ENCODE data around the gene LMO3. TPM values are rescaled to one million over a fixed set of nuclear protein-coding genes. Genes with fewer than 3 reads are reported as not detected.

The LMO3 gene
- total and polyA plus RNA-seq, 4 donors = 0.13 to 1.2 TPM; not detected in 2

DNA sequence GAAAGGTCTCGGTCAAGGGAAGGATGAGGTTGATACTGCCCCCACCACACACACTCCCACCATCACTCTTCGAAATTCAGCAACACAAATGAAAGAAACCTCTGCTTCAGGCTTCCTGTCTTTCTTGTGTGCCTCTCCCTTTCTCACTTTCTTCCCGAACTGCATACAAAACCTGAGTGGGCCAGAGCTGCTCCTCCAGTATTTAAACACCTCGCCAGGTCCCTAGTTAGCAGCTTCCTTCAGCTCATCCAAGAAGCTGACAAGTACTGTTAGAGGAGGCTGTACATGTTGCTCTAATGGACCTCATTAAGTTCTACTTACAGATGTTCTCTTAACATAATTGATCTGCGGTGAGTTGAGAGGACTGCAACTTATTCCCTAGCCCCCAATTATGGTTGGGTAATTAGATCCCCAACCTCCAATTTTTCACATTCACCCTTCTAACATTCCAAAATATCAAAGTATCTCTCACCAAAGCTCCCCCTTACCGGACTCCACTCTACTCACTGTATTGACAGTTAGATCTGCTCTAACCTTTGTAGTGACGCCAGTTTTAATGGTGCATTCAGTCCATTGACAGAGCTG, 4.1 kb upstream of the LMO3 start:
- Histone ChIP-seq H3K9me3 (ENCODE audit: control insufficient read depth in 4 of 4, low read length in 3 of 4) (no peaks in the 10 kb centered on the region), H3K9ac (ENCODE audit: low read depth in 1 of 2, low read length in 2 of 2) (no peak overlapping the region), H3K4me3 (ENCODE audit: low read depth in 1 of 3, low read length in 3 of 3) (no peak overlapping the region), H3K27ac (ENCODE audit: low read depth in 1 of 2, low read length in 2 of 2) (no peak overlapping the region), H3K4me1 (ENCODE audit: control insufficient read depth in 4 of 4, insufficient read depth in 4 of 4, low read length in 3 of 4) (peaks cover 14 to 24% (median 22%) of the 10 kb centered on the region in 4 donors), H3K36me3 (ENCODE audit: control insufficient read depth in 4 of 4, insufficient read depth in 3 of 4, low read depth in 1 of 4, low read length in 3 of 4) (no peaks in the 10 kb centered on the region), H3K27me3 (ENCODE audit: control insufficient read depth in 4 of 4, insufficient read depth in 4 of 4, low read length in 3 of 4) (peaks cover 0 to 9% (median 4%) of the 10 kb centered on the region in 4 donors)
- 56% methylated on average over 7 of the region's 7 CpGs for WGBS
- DNase-seq (ENCODE audit: low spot score) = no peak
- no peak for TF ChIP-seq YY1 (IDR thresholded peaks at IDR 0.05)
- TF ChIP-seq TAF1 (conservative IDR thresholded peaks at IDR 0.05) = no peak
- TF ChIP-seq GABPA (IDR thresholded peaks at IDR 0.05 in 1 of 2, conservative IDR thresholded peaks at IDR 0.05 in 1 of 2) = no peak
- no peak for TF ChIP-seq ZBTB33 (IDR thresholded peaks at IDR 0.05)
- TF ChIP-seq, protein P1, sequence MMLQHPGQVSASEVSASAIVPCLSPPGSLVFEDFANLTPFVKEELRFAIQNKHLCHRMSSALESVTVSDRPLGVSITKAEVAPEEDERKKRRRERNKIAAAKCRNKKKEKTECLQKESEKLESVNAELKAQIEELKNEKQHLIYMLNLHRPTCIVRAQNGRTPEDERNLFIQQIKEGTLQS (IDR thresholded peaks at IDR 0.05) = no peak

DNA sequence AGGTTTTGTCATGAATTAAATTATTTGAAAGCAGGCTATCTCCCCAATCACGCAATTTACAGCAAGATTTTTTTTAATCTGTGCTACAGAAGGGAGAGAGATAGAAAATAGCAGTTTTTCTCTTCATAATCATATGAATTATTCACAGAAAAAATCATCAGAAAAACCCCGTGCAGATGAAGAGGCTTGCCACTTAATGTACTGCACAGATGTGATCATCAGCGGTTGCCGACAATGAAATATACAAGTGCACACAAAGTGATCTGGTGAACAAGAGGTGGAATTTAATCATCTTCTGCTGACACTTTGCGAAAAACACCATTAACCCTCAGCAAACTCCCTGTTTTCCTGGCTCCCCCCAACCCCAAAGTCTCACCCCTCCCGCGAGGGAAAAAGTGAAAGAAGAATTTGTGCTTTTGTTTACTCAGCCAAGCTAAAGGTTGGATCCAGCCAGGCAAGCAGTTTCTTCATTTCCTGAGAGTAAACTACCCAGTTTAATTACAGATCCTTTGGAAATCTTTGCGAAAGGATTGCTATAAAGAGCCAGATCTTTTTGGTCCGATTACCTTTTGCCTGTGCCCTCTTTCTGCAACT, 3.1 kb upstream of the LMO3 start:
- Histone ChIP-seq H3K4me1 (ENCODE audit: control insufficient read depth in 4 of 4, insufficient read depth in 4 of 4, low read length in 3 of 4) (peaks cover 14 to 24% (median 22%) of the 10 kb centered on the region in 4 donors), H3K36me3 (ENCODE audit: control insufficient read depth in 4 of 4, insufficient read depth in 3 of 4, low read depth in 1 of 4, low read length in 3 of 4) (no peaks in the 10 kb centered on the region), H3K27me3 (ENCODE audit: control insufficient read depth in 4 of 4, insufficient read depth in 4 of 4, low read length in 3 of 4) (peaks cover 0 to 9% (median 4%) of the 10 kb centered on the region in 4 donors), H3K4me3 (ENCODE audit: low read depth in 1 of 3, low read length in 3 of 3) (peak overlapping the region in 2 of 3 donors; percentile 65 to 73), H3K27ac (ENCODE audit: low read depth in 1 of 2, low read length in 2 of 2) (no peak overlapping the region), H3K9me3 (ENCODE audit: control insufficient read depth in 4 of 4, low read length in 3 of 4) (no peaks in the 10 kb centered on the region), H3K9ac (ENCODE audit: low read depth in 1 of 2, low read length in 2 of 2) (no peak overlapping the region)
- 14% methylated on average over 9 of the region's 9 CpGs for whole genome bisulfite sequencing
- no peak for DNase-seq (ENCODE audit: low spot score)
- TF ChIP-seq HNF4A (conservative IDR thresholded peaks at IDR 0.05) = peak in 1 of 2 donors; percentile 8
- no peak for TF ChIP-seq YY1 (IDR thresholded peaks at IDR 0.05)
- no peak for TF ChIP-seq ZBTB33 (IDR thresholded peaks at IDR 0.05)
- TF ChIP-seq, protein P1 (IDR thresholded peaks at IDR 0.05) = no peak
- TF ChIP-seq HNF4G (IDR thresholded peaks at IDR 0.05) = no peak

GRCh38 chr12:16607906-16608775, 2.2 kb upstream of the LMO3 start:
- Histone ChIP-seq H3K4me1 (ENCODE audit: control insufficient read depth in 4 of 4, insufficient read depth in 4 of 4, low read length in 3 of 4) (peaks cover 14 to 24% (median 22%) of the 10 kb centered on the region in 4 donors), H3K27ac (ENCODE audit: low read depth in 1 of 2, low read length in 2 of 2) (no peak overlapping the region), H3K9me3 (ENCODE audit: control insufficient read depth in 4 of 4, low read length in 3 of 4) (no peaks in the 10 kb centered on the region), H3K4me3 (ENCODE audit: low read depth in 1 of 3, low read length in 3 of 3) (no peak overlapping the region), H3K27me3 (ENCODE audit: control insufficient read depth in 4 of 4, insufficient read depth in 4 of 4, low read length in 3 of 4) (peaks cover 0 to 9% (median 4%) of the 10 kb centered on the region in 4 donors), H3K36me3 (ENCODE audit: control insufficient read depth in 4 of 4, insufficient read depth in 3 of 4, low read depth in 1 of 4, low read length in 3 of 4) (no peaks in the 10 kb centered on the region), H3K9ac (ENCODE audit: low read depth in 1 of 2, low read length in 2 of 2) (no peak overlapping the region)
- DNase-seq (ENCODE audit: low spot score) = no peak
- no peak for TF ChIP-seq SP1 (IDR thresholded peaks at IDR 0.05)
- WGBS = 74% methylated on average over 11 of the region's 11 CpGs

Measured in liver (tissue), 9 donors.